ENCODE results near the gene BPTF. TPM values are rescaled to one million over a fixed set of nuclear protein-coding genes. Genes with fewer than 3 reads are reported as not detected.
A peak's percentile ranks its signal among the peaks of the same experiment; 100 is the strongest.

BPTF gene
- total and polyA plus RNA-seq, 2 of the 13 experiments (the other 11 are each of a cell fraction or from before 2014, with no cell fraction given): 43.5 to 66.1 TPM

GRCh38 chr17:67994817-67995569 is 169.7 kb downstream of the BPTF start:
- H3K36me3 ChIP-seq (replicated peaks in 1 of 2; ENCODE audit: control insufficient read depth in 1 of 2, insufficient read depth in 2 of 2, low read length in 2 of 2): no peaks in the 10 kb centered on the region
- ChIA-PET POLR2A (interaction anchor here (0.6 to 2.7 kb wide), 6 partner anchors 17 to 98 kb away, joined by 3 to 25 read pairs (median 4); partner anchors contain the start of gene KPNA2), CTCF (ENCODE audit: low intra/inter-chr PET ratio, low total read pairs) (no interaction called here)
- peak overlapping the region; percentile 10 for H2AFZ ChIP-seq (ENCODE audit: low read length)
- peaks cover 0 to 7% of the 10 kb centered on the region in 2 experiments; a peak in 1 of 5 replicates for H3K27me3 ChIP-seq (ENCODE audit: control insufficient read depth in 1 of 2, insufficient read depth in 2 of 2, low read length in 2 of 2)
- H3K9me3 ChIP-seq (ENCODE audit: low read length): no peaks in the 10 kb centered on the region
- peak overlapping the region; percentile 99 for H3K4me2 ChIP-seq (ENCODE audit: low read depth, low read length)
- 16% methylated on average over 9 of the region's 9 CpGs for WGBS (ENCODE audit: low lambda C conversion rate)
- peaks cover 36% of the 10 kb centered on the region for H3K4me1 ChIP-seq (ENCODE audit: insufficient read depth, low read length)
- no peaks in the 10 kb centered on the region for H4K20me1 ChIP-seq (ENCODE audit: insufficient read depth, low read length)
- H3K4me3 ChIP-seq (replicated peaks in 1 of 3; ENCODE audit: insufficient read depth in 1 of 3, low read depth in 2 of 3, low read length in 3 of 3): peak overlapping the region; percentile 60 to 78 (median 72)
- intact Hi-C loops (cut with micrococcal nuclease; ENCODE audit: unreplicated experiment): loop anchor here (2.0 kb wide), 1 partner anchor 18 kb away; no protein-coding TSS in a partner anchor
- TSS peak; percentile 62 for BruUV-seq (replicated peaks)
- FAIRE-seq: no peak
- DNase-seq (ENCODE audit: low spot score): no peak
- in situ Hi-C loops (cut with HindIII; ENCODE audit: extremely low pct_ligation_motif_present, low pct_unique_long_range_greater_than_20kb): no loop called here
- H3K27ac ChIP-seq (ENCODE audit: extremely low read length, insufficient read depth, low read length): no peak overlapping the region
- no peaks in the 10 kb centered on the region for H3K79me2 ChIP-seq (ENCODE audit: insufficient read depth, low read length)
- H3K9ac ChIP-seq (ENCODE audit: insufficient read depth, low read depth, low read length): peak overlapping the region; percentile 15; the same call in 1 of the 2 replicates
- ATAC-seq: no peak
- TF ChIP-seq MAZ (IDR thresholded peaks at IDR 0.05; ENCODE audit: borderline replicate concordance, low read depth, low read length) (peak; percentile 17; the same call in 1 of the 2 replicates), MAZ (CRISPR knock-in tag; IDR thresholded peaks at IDR 0.05; ENCODE audit: low read depth) (no peak), PAXIP1 (CRISPR knock-in tag; conservative IDR thresholded peaks at IDR 0.05) (no peak), GZF1 (CRISPR knock-in tag; IDR thresholded peaks at IDR 0.05) (0 out of 2 replicates have a peak, but pooled peaks have one; percentile 8), ZBTB40 (IDR thresholded peaks at IDR 0.05) (peak; percentile 45), ZBTB40 (CRISPR knock-in tag; IDR thresholded peaks at IDR 0.05) (no peak), ZBTB20 (CRISPR knock-in tag; IDR thresholded peaks at IDR 0.05; ENCODE audit: borderline replicate concordance, low read depth) (0 out of 2 replicates have a peak, but pooled peaks have one; percentile 17)

Data from HepG2 (cell line).